Measurements from ENCODE around the gene ALMS1. TPM values are rescaled to one million over a fixed set of nuclear protein-coding genes. Genes with fewer than 3 reads are reported as not detected.

ALMS1 gene
- total and polyA plus RNA-seq, 9 of the 15 experiments (the other 6 are each of a cell fraction or from before 2014, with no cell fraction given): 1.4 to 26.3 (median 13.6) TPM

- BruUV-seq (replicated peaks): no TSS peak
- Histone ChIP-seq H3K79me2 (ENCODE audit: control insufficient read depth, insufficient read depth, low read length) (no peaks in the 10 kb centered on the region), H3K27ac (ENCODE audit: extremely low read depth, low read depth, low read length) (no peak overlapping the region), H3K9me1 (ENCODE audit: control insufficient read depth, insufficient read depth, low read length) (no peaks in the 10 kb centered on the region), H3K9ac (ENCODE audit: insufficient read depth in 1 of 2, low read depth in 2 of 2, low read length in 2 of 2) (no peak overlapping the region), H4K20me1 (replicated peaks; ENCODE audit: control insufficient read depth, insufficient read depth, low read length) (no peaks in the 10 kb centered on the region), H3K36me3 (ENCODE audit: control insufficient read depth, insufficient read depth, low read length) (no peaks in the 10 kb centered on the region), H3K27me3 (ENCODE audit: control insufficient read depth in 2 of 2, insufficient read depth in 2 of 2, low read length in 2 of 2) (no peaks in the 10 kb centered on the region), H2AFZ (ENCODE audit: low read depth, low read length) (no peak overlapping the region), H3K4me3 (no peak overlapping the region), H3K4me1 (replicated peaks in 1 of 2; ENCODE audit: control insufficient read depth in 2 of 2, insufficient read depth in 2 of 2, low read length in 2 of 2) (no peaks in the 10 kb centered on the region), H3K9me3 (replicated peaks; ENCODE audit: control insufficient read depth, insufficient read depth, low read depth, low read length) (no peaks in the 10 kb centered on the region), H3K4me2 (ENCODE audit: insufficient read depth, low read length) (no peak overlapping the region)
- in situ Hi-C loops (cut with MboI) (no loop called here), intact Hi-C loops (cut with micrococcal nuclease) (no loop called here)
- WGBS (ENCODE audit: insufficient coverage, low coverage, missing lambda C conversion rate): 76% methylated on average over 1 of the region's 1 CpG
- TF ChIP-seq KLF10 (CRISPR knock-in tag; IDR thresholded peaks at IDR 0.05) (no peak), SP2 (IDR thresholded peaks at IDR 0.05; ENCODE audit: extremely low read depth, low read depth, low read length, poor library complexity, severe bottlenecking) (no peak), RBM22 (IDR thresholded peaks at IDR 0.05; ENCODE audit: low read depth, low read length, poor library complexity, severe bottlenecking) (no peak), SUPT5H (IDR thresholded peaks at IDR 0.05) (no peak), AFF1 (IDR thresholded peaks at IDR 0.05; ENCODE audit: low read depth in 1 of 2, partially characterized antibody in 2 of 2) (peak in 1 of 2 experiments; percentile 82), ZNF445 (CRISPR knock-in tag; IDR thresholded peaks at IDR 0.05; ENCODE audit: low read depth) (no peak), KDM5B (IDR thresholded peaks at IDR 0.05; ENCODE audit: insufficient replicate concordance, low read depth, low read length) (no peak)
- no peak for FAIRE-seq
- DNase-seq (ENCODE audit: extremely low read depth in 1 of 4, low spot score in 3 of 4): no peak
- ATAC-seq: no peak
- ChIA-PET CTCF (ENCODE audit: low intra/inter-chr PET ratio) (no interaction called here), POLR2A (no interaction called here)
These were observed 130.4 kb downstream of the ALMS1 start for GRCh38 chr2:73516033-73516432.

Data from K562 (cell line).